NB4 (cell line): ENCODE results near the gene INHBC.

ENCODE experiments used
- POLR2A ChIP-seq: IDR thresholded peaks from 2 replicates; pipeline ENCODE4 v1.6.1; 2011; ENCODE audit warnings: mild to moderate bottlenecking; ENCODE audit not compliant: insufficient read length; ENCODE audit errors: extremely low read depth
- TF ChIP-seq, protein P1 (sequence below): IDR thresholded peaks from one replicate; pipeline ENCODE4 v1.5.1; 2012; ENCODE audit warnings: low read depth, low read length

- TF ChIP-seq, protein P1, sequence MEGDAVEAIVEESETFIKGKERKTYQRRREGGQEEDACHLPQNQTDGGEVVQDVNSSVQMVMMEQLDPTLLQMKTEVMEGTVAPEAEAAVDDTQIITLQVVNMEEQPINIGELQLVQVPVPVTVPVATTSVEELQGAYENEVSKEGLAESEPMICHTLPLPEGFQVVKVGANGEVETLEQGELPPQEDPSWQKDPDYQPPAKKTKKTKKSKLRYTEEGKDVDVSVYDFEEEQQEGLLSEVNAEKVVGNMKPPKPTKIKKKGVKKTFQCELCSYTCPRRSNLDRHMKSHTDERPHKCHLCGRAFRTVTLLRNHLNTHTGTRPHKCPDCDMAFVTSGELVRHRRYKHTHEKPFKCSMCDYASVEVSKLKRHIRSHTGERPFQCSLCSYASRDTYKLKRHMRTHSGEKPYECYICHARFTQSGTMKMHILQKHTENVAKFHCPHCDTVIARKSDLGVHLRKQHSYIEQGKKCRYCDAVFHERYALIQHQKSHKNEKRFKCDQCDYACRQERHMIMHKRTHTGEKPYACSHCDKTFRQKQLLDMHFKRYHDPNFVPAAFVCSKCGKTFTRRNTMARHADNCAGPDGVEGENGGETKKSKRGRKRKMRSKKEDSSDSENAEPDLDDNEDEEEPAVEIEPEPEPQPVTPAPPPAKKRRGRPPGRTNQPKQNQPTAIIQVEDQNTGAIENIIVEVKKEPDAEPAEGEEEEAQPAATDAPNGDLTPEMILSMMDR: no peak
- no peak for TF ChIP-seq POLR2A
Measured at GRCh38 chr12:57428965-57429364, 5.6 kb upstream of the INHBC start.
